HFFc6 (cell line): ENCODE measurements around the gene RIPPLY3. TPM values are rescaled to one million over a fixed set of nuclear protein-coding genes. Genes with fewer than 3 reads are reported as not detected.
"Not testable (repeated sequence)": the region's sequence is repeated elsewhere in the genome, so short reads cannot be mapped to it uniquely, and the experiment has no call there.

Source experiments
- DNase-seq: peaks from one replicate; pipeline ENCODE4 v3.0.0-alpha.2; 2018
- H3K27ac Mint-ChIP-seq: 2 replicates; pipeline ENCODE4 v1.8.0; 2020; ENCODE audit warnings: mild to moderate bottlenecking, mixed read lengths
- H3K27me3 Mint-ChIP-seq: 2 replicates; pipeline ENCODE4 v1.8.0; 2021; ENCODE audit warnings: mild to moderate bottlenecking, moderate library complexity, mixed read lengths; ENCODE audit not compliant: insufficient read depth
- H3K36me3 Mint-ChIP-seq: 2 replicates; pipeline ENCODE4 v1.8.0; 2021; ENCODE audit warnings: low read depth, mixed read lengths
- H3K4me1 Mint-ChIP-seq: 2 replicates; pipeline ENCODE4 v1.8.0; 2020; ENCODE audit warnings: low read depth, mixed read lengths
- H3K4me3 Mint-ChIP-seq: 2 replicates; pipeline ENCODE4 v1.8.0; 2020; ENCODE audit warnings: mild to moderate bottlenecking, moderate library complexity, mixed read lengths
- H3K9me3 Mint-ChIP-seq: 2 replicates; pipeline ENCODE4 v1.8.0; 2020; ENCODE audit warnings: mild to moderate bottlenecking, mixed read lengths
- CTCF ChIP-seq: fragments of 200-600 bp; sonication (generic); IDR thresholded peaks from 2 replicates; pipeline ENCODE4 v1.5.0; 2021; ENCODE audit warnings: antibody characterized with exemption, mild to moderate bottlenecking
- total RNA-seq, 6 experiments: library from RNA; stranded (reverse); fragmentation: NEBNext Ultra II Directional; extraction: Animal tissue kit (Norgen Biotek cat#: 25700); gene quantifications; 2 replicates in 1 of 6; 3 replicates in 5 of 6; pipeline ENCODE4 v1.2.3, GENCODE V29; 2021

RIPPLY3 gene
- total RNA-seq, 6 experiments from 2014 or later, result not detected

GRCh38 chr21:36988536-36988935 is 18.0 kb upstream of the RIPPLY3 start:
- peaks cover 29% of the 10 kb centered on the region for H3K4me1 Mint-ChIP-seq
- H3K36me3 Mint-ChIP-seq, result no peaks in the 10 kb centered on the region
- H3K9me3 Mint-ChIP-seq, result no peaks in the 10 kb centered on the region
- peak overlapping the region; percentile 37; the same call in 1 of the 2 replicates for H3K4me3 Mint-ChIP-seq
- DNase-seq, result no peak
- H3K27ac Mint-ChIP-seq, result peak overlapping the region; percentile 37; the same call in 1 of the 2 replicates
- peaks cover 3% of the 10 kb centered on the region; the same call in 1 of the 2 replicates for H3K27me3 Mint-ChIP-seq
- no peak for TF ChIP-seq CTCF

- peaks cover 29% of the 10 kb centered on the region for H3K4me1 Mint-ChIP-seq
- H3K36me3 Mint-ChIP-seq, DNase-seq, H3K9me3 Mint-ChIP-seq, H3K27me3 Mint-ChIP-seq: not testable (repeated sequence)
- peak overlapping the region; percentile 83 for H3K4me3 Mint-ChIP-seq
- H3K27ac Mint-ChIP-seq, result peak overlapping the region; percentile 85
Measured at GRCh38 chr21:36989199-36989698, 17.3 kb upstream of the RIPPLY3 start.

GRCh38 chr21:36989699-36990507 is 16.6 kb upstream of the RIPPLY3 start:
- DNase-seq, result peak; percentile 83
- H3K27me3 Mint-ChIP-seq, result peaks cover 3% of the 10 kb centered on the region; the same call in 1 of the 2 replicates
- H3K4me1 Mint-ChIP-seq, result peaks cover 29% of the 10 kb centered on the region
- H3K36me3 Mint-ChIP-seq, result no peaks in the 10 kb centered on the region
- TF ChIP-seq CTCF, result peak; percentile 96
- H3K9me3 Mint-ChIP-seq, result no peaks in the 10 kb centered on the region
- peak overlapping the region; percentile 83 for H3K4me3 Mint-ChIP-seq
- peak overlapping the region; percentile 85 for H3K27ac Mint-ChIP-seq

GRCh38 chr21:36990508-36991205 is 15.8 kb upstream of the RIPPLY3 start:
- Mint-ChIP-seq H3K27ac (peak overlapping the region; percentile 69), H3K4me3 (peak overlapping the region; percentile 83), H3K9me3 (no peaks in the 10 kb centered on the region), H3K27me3 (peaks cover 3% of the 10 kb centered on the region; the same call in 1 of the 2 replicates), H3K4me1 (peaks cover 29% of the 10 kb centered on the region), H3K36me3 (no peaks in the 10 kb centered on the region)
- no peak for DNase-seq
- no peak for TF ChIP-seq CTCF

GRCh38 chr21:36992671-36993070 is 13.8 kb upstream of the RIPPLY3 start:
- Mint-ChIP-seq H3K4me3 (no peak overlapping the region), H3K36me3 (no peaks in the 10 kb centered on the region), H3K9me3 (no peaks in the 10 kb centered on the region), H3K27me3 (peaks cover 11% of the 10 kb centered on the region), H3K4me1 (peaks cover 20% of the 10 kb centered on the region), H3K27ac (no peak overlapping the region)
- TF ChIP-seq CTCF, result no peak
- DNase-seq, result no peak
